Breast epithelium (tissue), 4 donors: ENCODE results near the gene COL4A2. TPM values are rescaled to one million over a fixed set of nuclear protein-coding genes. Genes with fewer than 3 reads are reported as not detected.
"Not testable (repeated sequence)": the region's sequence is repeated elsewhere in the genome, so short reads cannot be mapped to it uniquely, and the experiment has no call there.

ENCODE experiments used
- DNase-seq, 2 donors: peaks; one replicate each; pipeline ENCODE4 v3.0.0-alpha.2; 2019; ENCODE audit warnings: low spot score in 2 of 2
- H3K27ac ChIP-seq, 2 donors: fragments of 200-600 bp; sonication (generic) in 1 of 2; one replicate each; pipeline ENCODE4 v1.5.1; 2016 to 2019; ENCODE audit warnings: mild to moderate bottlenecking in 1 of 2
- H3K27me3 ChIP-seq, 2 donors: fragments of 200-600 bp; sonication (generic) in 1 of 2; one replicate each; pipeline versions ENCODE4 v1.5.1 to v1.6.0; 2017 to 2019; ENCODE audit warnings: control low read depth in 1 of 2, mild to moderate bottlenecking in 1 of 2
- H3K36me3 ChIP-seq: fragments of 200-600 bp; one replicate; pipeline ENCODE4 v1.5.1; 2019
- H3K4me1 ChIP-seq, 2 donors: fragments of 200-600 bp; sonication (generic); one replicate each; pipeline ENCODE4 v1.5.1; 2016 to 2019; ENCODE audit warnings: control low read depth in 1 of 2
- H3K4me3 ChIP-seq, 3 donors: fragments of 200-600 bp; sonication (generic); 1 replicate in 2 of 3; 2 replicates in 1 of 3; pipeline ENCODE4 v1.5.1; 2016 to 2019; ENCODE audit warnings: mild to moderate bottlenecking in 3 of 3, moderate library complexity in 2 of 3
- H3K9me3 ChIP-seq, 2 donors: fragments of 200-600 bp; sonication (generic) in 1 of 2; one replicate each; pipeline ENCODE4 v1.5.1; 2016 to 2019; ENCODE audit warnings: control low read depth in 1 of 2
- POLR2A ChIP-seq: fragments of 450-650 bp; IDR thresholded peaks from one replicate; pipeline ENCODE4 v1.6.1; 2016; ENCODE audit warnings: antibody characterized with exemption, mild to moderate bottlenecking, moderate library complexity
- POLR2AphosphoS5 ChIP-seq, 3 donors: sonication (generic); formaldehyde crosslinking; IDR thresholded peaks; one replicate each; pipeline ENCODE4 v1.6.1; 2017; ENCODE audit warnings: antibody characterized with exemption in 3 of 3
- intact Hi-C: fragments of 100-400 bp; cut with DNase I; formaldehyde crosslinking; loops from one replicate; pipeline ENCODE4 v1.15.1; 2023; ENCODE audit warnings: low total_unique reads
- total RNA-seq, 3 donors: library from RNA; depleted of rRNA; stranded (reverse); fragments of >200 nt; gene quantifications; one replicate each; pipeline ENCODE4 v1.1.0, GENCODE V29; 2016
- TF ChIP-seq, protein P1 (sequence below), 3 donors: fragments of 450-650 bp; IDR thresholded peaks; one replicate each; pipeline ENCODE4 v1.5.1; 2016 to 2017; ENCODE audit warnings: antibody characterized with exemption in 3 of 3, mild to moderate bottlenecking in 3 of 3, moderate library complexity in 3 of 3

The COL4A2 gene
- total RNA-seq, 3 donors from 2014 or later = 107 to 841 (median 307) TPM

- H3K4me3 ChIP-seq = no peak overlapping the region
- intact Hi-C loops = no loop called here
- H3K9me3 ChIP-seq = no peaks in the 10 kb centered on the region
- no peaks in the 10 kb centered on the region for H3K27me3 ChIP-seq
- peak overlapping the region; percentile 42 to 53 for H3K27ac ChIP-seq
- H3K36me3 ChIP-seq = no peaks in the 10 kb centered on the region
- H3K4me1 ChIP-seq = no peaks in the 10 kb centered on the region
- peak in 1 of 2 donors; percentile 36 for DNase-seq
- TF ChIP-seq POLR2AphosphoS5 (IDR thresholded peaks at IDR 0.05) = no peak
- TF ChIP-seq, protein P1, sequence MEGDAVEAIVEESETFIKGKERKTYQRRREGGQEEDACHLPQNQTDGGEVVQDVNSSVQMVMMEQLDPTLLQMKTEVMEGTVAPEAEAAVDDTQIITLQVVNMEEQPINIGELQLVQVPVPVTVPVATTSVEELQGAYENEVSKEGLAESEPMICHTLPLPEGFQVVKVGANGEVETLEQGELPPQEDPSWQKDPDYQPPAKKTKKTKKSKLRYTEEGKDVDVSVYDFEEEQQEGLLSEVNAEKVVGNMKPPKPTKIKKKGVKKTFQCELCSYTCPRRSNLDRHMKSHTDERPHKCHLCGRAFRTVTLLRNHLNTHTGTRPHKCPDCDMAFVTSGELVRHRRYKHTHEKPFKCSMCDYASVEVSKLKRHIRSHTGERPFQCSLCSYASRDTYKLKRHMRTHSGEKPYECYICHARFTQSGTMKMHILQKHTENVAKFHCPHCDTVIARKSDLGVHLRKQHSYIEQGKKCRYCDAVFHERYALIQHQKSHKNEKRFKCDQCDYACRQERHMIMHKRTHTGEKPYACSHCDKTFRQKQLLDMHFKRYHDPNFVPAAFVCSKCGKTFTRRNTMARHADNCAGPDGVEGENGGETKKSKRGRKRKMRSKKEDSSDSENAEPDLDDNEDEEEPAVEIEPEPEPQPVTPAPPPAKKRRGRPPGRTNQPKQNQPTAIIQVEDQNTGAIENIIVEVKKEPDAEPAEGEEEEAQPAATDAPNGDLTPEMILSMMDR (IDR thresholded peaks at IDR 0.05) = no peak
These were observed 142.3 kb downstream of the COL4A2 start for GRCh38 chr13:110449219-110450015.

- intact Hi-C loops = no loop called here
- TF ChIP-seq POLR2AphosphoS5 (IDR thresholded peaks at IDR 0.05) (no peak), POLR2A (no peak)
- Histone ChIP-seq H3K9me3 (no peaks in the 10 kb centered on the region), H3K36me3 (no peaks in the 10 kb centered on the region), H3K4me3 (no peak overlapping the region), H3K27ac (peak overlapping the region in 1 of 2 donors; percentile 53), H3K27me3 (no peaks in the 10 kb centered on the region), H3K4me1 (no peaks in the 10 kb centered on the region)
- DNase-seq = peak in 1 of 2 donors; percentile 40
These were observed 143.2 kb downstream of the COL4A2 start for GRCh38 chr13:110450016-110450900.

- Histone ChIP-seq H3K36me3 (no peaks in the 10 kb centered on the region), H3K4me1 (no peaks in the 10 kb centered on the region), H3K9me3 (no peaks in the 10 kb centered on the region), H3K4me3 (no peak overlapping the region), H3K27ac (no peak overlapping the region), H3K27me3 (no peaks in the 10 kb centered on the region)
- DNase-seq = peak in 1 of 2 donors; percentile 27
- TF ChIP-seq, protein P1 (IDR thresholded peaks at IDR 0.05) = no peak
- TF ChIP-seq POLR2AphosphoS5 (IDR thresholded peaks at IDR 0.05) (no peak), POLR2A (no peak)
- intact Hi-C loops = no loop called here
These were observed 144.1 kb downstream of the COL4A2 start for GRCh38 chr13:110450941-110451730.

- H3K36me3 ChIP-seq, H3K27ac ChIP-seq, H3K4me3 ChIP-seq, H3K27me3 ChIP-seq, H3K4me1 ChIP-seq, intact Hi-C loops, H3K9me3 ChIP-seq: not testable (repeated sequence)
- DNase-seq = peak in 1 of 2 donors; percentile 28
These were observed 146.0 kb downstream of the COL4A2 start for GRCh38 chr13:110453091-110453490.

DNA sequence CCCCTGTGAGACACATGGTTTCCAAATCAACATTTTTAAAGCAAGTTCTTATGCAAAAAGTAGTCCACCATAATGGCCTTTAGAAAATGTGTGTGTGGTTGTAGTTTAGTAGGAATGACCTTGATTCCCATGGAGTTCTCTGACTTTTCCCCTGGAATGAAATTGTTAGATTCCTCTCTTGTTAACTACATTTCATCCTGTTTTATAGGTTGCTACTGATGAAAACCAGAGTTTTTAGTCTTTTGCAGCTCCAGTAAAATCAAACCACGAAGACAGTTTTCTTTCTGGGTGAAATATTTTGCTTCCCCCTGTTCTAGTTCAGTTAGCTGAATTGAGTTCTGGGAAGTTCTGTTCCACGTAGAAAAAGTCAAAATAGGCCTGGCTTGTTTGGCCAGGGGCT lies 146.7 kb downstream of the COL4A2 start:
- no peaks in the 10 kb centered on the region for H3K36me3 ChIP-seq

More for the DNA sequence above, 146.7 kb downstream of the COL4A2 start:
- intact Hi-C loops = no loop called here
- peak in 1 of 2 donors; percentile 5 for DNase-seq
- TF ChIP-seq, protein P1 (IDR thresholded peaks at IDR 0.05) = no peak
- TF ChIP-seq POLR2A (no peak), POLR2AphosphoS5 (IDR thresholded peaks at IDR 0.05) (no peak)
- Histone ChIP-seq H3K4me3 (no peak overlapping the region), H3K27ac (no peak overlapping the region), H3K9me3 (no peaks in the 10 kb centered on the region), H3K4me1 (no peaks in the 10 kb centered on the region), H3K27me3 (no peaks in the 10 kb centered on the region)
